ENCODE measurements around the gene GPATCH1. TPM values are rescaled to one million over a fixed set of nuclear protein-coding genes. Genes with fewer than 3 reads are reported as not detected.

GPATCH1 gene
- total RNA-seq, 2 experiments from 2014 or later, result 9.8 to 10.7 TPM

- Histone ChIP-seq H4K20me1 (ENCODE audit: insufficient read depth, low read length) (no peaks in the 10 kb centered on the region), H3K4me3 (ENCODE audit: low read depth, low read length, poor library complexity, severe bottlenecking) (no peak overlapping the region), H3K4me1 (ENCODE audit: insufficient read depth, low read length, poor library complexity, severe bottlenecking) (peaks cover 7% of the 10 kb centered on the region), H2AFZ (ENCODE audit: low read length) (no peak overlapping the region), H3K79me2 (ENCODE audit: insufficient read depth, low read depth, low read length) (no peaks in the 10 kb centered on the region), H3K36me3 (ENCODE audit: insufficient read depth, low read length) (no peaks in the 10 kb centered on the region), H3K4me2 (ENCODE audit: low read length) (no peak overlapping the region), H3K9me3 (ENCODE audit: low read length) (no peaks in the 10 kb centered on the region), H3K9me2 (ENCODE audit: insufficient read depth, low read length) (no peaks in the 10 kb centered on the region), H3K27ac (ENCODE audit: low read depth, low read length, poor library complexity, severe bottlenecking) (no peak overlapping the region)
- DNase-seq (ENCODE audit: low spot score), result no peak
- intact Hi-C loops (cut with micrococcal nuclease; ENCODE audit: unreplicated experiment), result no loop called here
- POLR2A ChIA-PET, result no interaction called here
- no TSS peak for BruUV-seq (replicated peaks)
- TF ChIP-seq EZH2phosphoT487 (IDR thresholded peaks at IDR 0.05; ENCODE audit: borderline replicate concordance, low read depth, low read length) (no peak), CTCF (conservative IDR thresholded peaks at IDR 0.05; ENCODE audit: low read length) (no peak)
- CTCF ChIA-PET (ENCODE audit: unreplicated experiment), result no interaction called here
These were observed 77.4 kb downstream of the GPATCH1 start for GRCh38 chr19:33158365-33158764.

- no peaks in the 10 kb centered on the region for H3K79me2 ChIP-seq (ENCODE audit: insufficient read depth, low read depth, low read length)
- POLR2A ChIA-PET, result no interaction called here
- H3K4me3 ChIP-seq (ENCODE audit: low read depth, low read length, poor library complexity, severe bottlenecking), result no peak overlapping the region
- no peaks in the 10 kb centered on the region for H4K20me1 ChIP-seq (ENCODE audit: insufficient read depth, low read length)
- TF ChIP-seq EZH2phosphoT487 (IDR thresholded peaks at IDR 0.05; ENCODE audit: borderline replicate concordance, low read depth, low read length), result no peak
- TF ChIP-seq CTCF (conservative IDR thresholded peaks at IDR 0.05; ENCODE audit: low read length), result no peak
- DNase-seq (ENCODE audit: low spot score), result no peak
- peaks cover 7% of the 10 kb centered on the region for H3K4me1 ChIP-seq (ENCODE audit: insufficient read depth, low read length, poor library complexity, severe bottlenecking)
- intact Hi-C loops (cut with micrococcal nuclease; ENCODE audit: unreplicated experiment), result no loop called here
- no peak overlapping the region for H3K4me2 ChIP-seq (ENCODE audit: low read length)
- H3K27ac ChIP-seq (ENCODE audit: low read depth, low read length, poor library complexity, severe bottlenecking), result no peak overlapping the region
- no peak overlapping the region for H2AFZ ChIP-seq (ENCODE audit: low read length)
- no peaks in the 10 kb centered on the region for H3K36me3 ChIP-seq (ENCODE audit: insufficient read depth, low read length)
- CTCF ChIA-PET (ENCODE audit: unreplicated experiment), result no interaction called here
- H3K9me3 ChIP-seq (ENCODE audit: low read length), result no peaks in the 10 kb centered on the region
- BruUV-seq (replicated peaks), result no TSS peak
- H3K9me2 ChIP-seq (ENCODE audit: insufficient read depth, low read length), result no peaks in the 10 kb centered on the region
These were observed 78.2 kb downstream of the GPATCH1 start for GRCh38 chr19:33159149-33159548.

GRCh38 chr19:33159893-33160292 is 78.9 kb downstream of the GPATCH1 start:
- no peaks in the 10 kb centered on the region for H3K79me2 ChIP-seq (ENCODE audit: insufficient read depth, low read depth, low read length)
- TF ChIP-seq CTCF (conservative IDR thresholded peaks at IDR 0.05; ENCODE audit: low read length), result no peak
- TF ChIP-seq EZH2phosphoT487 (IDR thresholded peaks at IDR 0.05; ENCODE audit: borderline replicate concordance, low read depth, low read length), result no peak
- H3K27ac ChIP-seq (ENCODE audit: low read depth, low read length, poor library complexity, severe bottlenecking), result no peak overlapping the region
- no TSS peak for BruUV-seq (replicated peaks)
- H4K20me1 ChIP-seq (ENCODE audit: insufficient read depth, low read length), result no peaks in the 10 kb centered on the region
- no peak for DNase-seq (ENCODE audit: low spot score)
- POLR2A ChIA-PET, result interaction anchor here (0.6 to 1.6 kb wide), 2 partner anchors 17 to 40 kb away, joined by 3 to 6 read pairs; no protein-coding TSS in a partner anchor
- CTCF ChIA-PET (ENCODE audit: unreplicated experiment), result no interaction called here
- no peaks in the 10 kb centered on the region for H3K36me3 ChIP-seq (ENCODE audit: insufficient read depth, low read length)
- 0 out of 2 replicates have a peak overlapping the region, but pooled peaks have one; percentile 40 for H2AFZ ChIP-seq (ENCODE audit: low read length)
- intact Hi-C loops (cut with micrococcal nuclease; ENCODE audit: unreplicated experiment), result no loop called here
- H3K4me3 ChIP-seq (ENCODE audit: low read depth, low read length, poor library complexity, severe bottlenecking), result no peak overlapping the region
- no peak overlapping the region for H3K4me2 ChIP-seq (ENCODE audit: low read length)
- H3K9me3 ChIP-seq (ENCODE audit: low read length), result no peaks in the 10 kb centered on the region
- H3K9me2 ChIP-seq (ENCODE audit: insufficient read depth, low read length), result no peaks in the 10 kb centered on the region
- peaks cover 7% of the 10 kb centered on the region for H3K4me1 ChIP-seq (ENCODE audit: insufficient read depth, low read length, poor library complexity, severe bottlenecking)

All from OCI-LY7 (cell line).